ENCODE measurements around the gene PDE7B. TPM values are rescaled to one million over a fixed set of nuclear protein-coding genes. Genes with fewer than 3 reads are reported as not detected.
A peak's percentile ranks its signal among the peaks of the same experiment; 100 is the strongest.

Gene PDE7B
- total and polyA plus RNA-seq, 2 of the 8 experiments (the other 6 are each of a cell fraction or from before 2014, with no cell fraction given): not detected

DNA sequence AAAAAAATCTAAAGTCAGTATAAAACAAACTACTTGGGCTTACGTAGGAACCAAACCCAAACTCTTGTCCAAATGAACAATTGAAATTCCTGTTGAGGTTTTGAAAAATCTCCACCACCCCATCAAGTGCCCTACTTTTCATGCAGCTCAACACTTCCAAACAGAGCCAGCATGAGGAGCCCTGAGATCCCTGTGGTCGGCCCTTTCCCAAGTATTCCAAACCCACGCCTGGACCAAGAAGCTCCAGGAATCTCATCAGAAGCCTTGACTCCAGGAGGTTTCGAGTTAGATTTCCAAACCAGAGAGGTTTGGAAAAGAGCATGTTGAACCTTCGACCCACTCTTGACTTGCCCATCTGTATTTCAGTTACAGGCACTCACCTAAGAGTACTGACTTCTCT, 219.3 kb downstream of the PDE7B start:
- no peak overlapping the region for H3K23ac ChIP-seq (ENCODE audit: insufficient read length)
- H3K4me1 ChIP-seq (replicated peaks in 1 of 4; ENCODE audit: control insufficient read depth in 3 of 4, insufficient read depth in 4 of 4, low read length in 3 of 4): peaks cover 0 to 5% (median 2%) of the 10 kb centered on the region in 4 experiments; a peak in 2 of 7 replicates
- no peak overlapping the region for H2BK15ac ChIP-seq (ENCODE audit: low read length)
- no peak overlapping the region for H3K18ac ChIP-seq (ENCODE audit: extremely low read depth, low read length)
- H3K4ac ChIP-seq (replicated peaks; ENCODE audit: insufficient read length, low read depth, low read length): no peak overlapping the region
- H2AK5ac ChIP-seq (ENCODE audit: low read depth, low read length): no peak overlapping the region
- no peak overlapping the region for H4K91ac ChIP-seq (replicated peaks; ENCODE audit: insufficient read length, low read length)
- H3K14ac ChIP-seq (ENCODE audit: insufficient read length): no peak overlapping the region
- H2BK20ac ChIP-seq (ENCODE audit: low read length): no peak overlapping the region
- no peaks in the 10 kb centered on the region for H3K79me1 ChIP-seq (ENCODE audit: low read depth, low read length)
- ChIA-PET CTCF (ENCODE audit: partially characterized antibody) (no interaction called here), POLR2A (ENCODE audit: partially characterized antibody) (no interaction called here)
- DNase-seq (ENCODE audit: low read depth in 1 of 2, low spot score in 2 of 2) (no peak), FAIRE-seq (no peak)
- no peak overlapping the region for H2AFZ ChIP-seq (ENCODE audit: low read length)
- no peaks in the 10 kb centered on the region for H4K20me1 ChIP-seq (replicated peaks in 1 of 2; ENCODE audit: control insufficient read depth in 1 of 2, insufficient read depth in 2 of 2, low read length in 2 of 2)
- H3K9me3 ChIP-seq (ENCODE audit: insufficient read depth in 2 of 2, low read depth in 1 of 2, low read length in 1 of 2): no peaks in the 10 kb centered on the region
- H3K4me2 ChIP-seq (ENCODE audit: insufficient read depth in 1 of 2, low read depth in 2 of 2, low read length in 2 of 2): no peak overlapping the region
- H3K36me3 ChIP-seq (ENCODE audit: control insufficient read depth in 2 of 4, insufficient read depth in 4 of 4, low read length in 3 of 4): no peaks in the 10 kb centered on the region
- H2BK12ac ChIP-seq (ENCODE audit: low read depth, low read length): no peak overlapping the region; the same call in 1 of the 2 replicates
- no peaks in the 10 kb centered on the region for H3K27me3 ChIP-seq (replicated peaks in 1 of 4; ENCODE audit: control insufficient read depth in 3 of 4, extremely low read depth in 1 of 4, insufficient read depth in 3 of 4, low read length in 3 of 4)
- 91% methylated on average over 5 of the region's 5 CpGs; no CpG with 5 or more reads in 1 of the 2 experiments for WGBS, 2 experiments (ENCODE audit: extremely low coverage in 1 of 2, insufficient coverage in 1 of 2, insufficient read length in 1 of 2, insufficient replicate concordance in 2 of 2, low coverage in 1 of 2, low lambda C conversion rate in 2 of 2, missing lambda C conversion rate in 1 of 2)
- no peak overlapping the region for H3K56ac ChIP-seq (replicated peaks; ENCODE audit: insufficient read length, low read depth, low read length)
- no peak overlapping the region for H4K5ac ChIP-seq (ENCODE audit: insufficient read length, low read depth, low read length)
- no peak overlapping the region for H3K27ac ChIP-seq (ENCODE audit: low read depth, low read length)
- no peak overlapping the region for H3K9ac ChIP-seq (replicated peaks in 1 of 4; ENCODE audit: extremely low read depth in 1 of 4, low read depth in 3 of 4, low read length in 3 of 4)
- no peaks in the 10 kb centered on the region for H3K79me2 ChIP-seq (ENCODE audit: control insufficient read depth in 1 of 2, insufficient read depth in 2 of 2, low read length in 2 of 2)
- H2BK120ac ChIP-seq (replicated peaks; ENCODE audit: low read depth, low read length): no peak overlapping the region
- no peak overlapping the region for H3K4me3 ChIP-seq (ENCODE audit: extremely low read depth in 1 of 4, insufficient read depth in 2 of 4, low read depth in 3 of 4, low read length in 4 of 4)
- no peak overlapping the region for H2BK5ac ChIP-seq (ENCODE audit: low read depth, low read length)
- H4K8ac ChIP-seq (ENCODE audit: extremely low read depth, insufficient read depth, low read length): no peak overlapping the region
- TF ChIP-seq RAD21 (IDR thresholded peaks at IDR 0.05 in 1 of 2, conservative IDR thresholded peaks at IDR 0.05 in 1 of 2; ENCODE audit: low read depth in 2 of 2, low read length in 2 of 2): peak in 1 of 2 experiments; percentile 36; a peak in 1 of 4 replicates
- TF ChIP-seq, protein P1, sequence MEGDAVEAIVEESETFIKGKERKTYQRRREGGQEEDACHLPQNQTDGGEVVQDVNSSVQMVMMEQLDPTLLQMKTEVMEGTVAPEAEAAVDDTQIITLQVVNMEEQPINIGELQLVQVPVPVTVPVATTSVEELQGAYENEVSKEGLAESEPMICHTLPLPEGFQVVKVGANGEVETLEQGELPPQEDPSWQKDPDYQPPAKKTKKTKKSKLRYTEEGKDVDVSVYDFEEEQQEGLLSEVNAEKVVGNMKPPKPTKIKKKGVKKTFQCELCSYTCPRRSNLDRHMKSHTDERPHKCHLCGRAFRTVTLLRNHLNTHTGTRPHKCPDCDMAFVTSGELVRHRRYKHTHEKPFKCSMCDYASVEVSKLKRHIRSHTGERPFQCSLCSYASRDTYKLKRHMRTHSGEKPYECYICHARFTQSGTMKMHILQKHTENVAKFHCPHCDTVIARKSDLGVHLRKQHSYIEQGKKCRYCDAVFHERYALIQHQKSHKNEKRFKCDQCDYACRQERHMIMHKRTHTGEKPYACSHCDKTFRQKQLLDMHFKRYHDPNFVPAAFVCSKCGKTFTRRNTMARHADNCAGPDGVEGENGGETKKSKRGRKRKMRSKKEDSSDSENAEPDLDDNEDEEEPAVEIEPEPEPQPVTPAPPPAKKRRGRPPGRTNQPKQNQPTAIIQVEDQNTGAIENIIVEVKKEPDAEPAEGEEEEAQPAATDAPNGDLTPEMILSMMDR (IDR thresholded peaks at IDR 0.05; ENCODE audit: control extremely low read depth in 1 of 3, insufficient read depth in 1 of 3, low read depth in 1 of 3, low read length in 3 of 3): no peak
- H3K23me2 ChIP-seq (ENCODE audit: low read depth, low read length): no peaks in the 10 kb centered on the region

All from H1 (cell line).